SK-N-SH (cell line): Measurements from ENCODE around the gene RAB39B. TPM values are rescaled to one million over a fixed set of nuclear protein-coding genes. Genes with fewer than 3 reads are reported as not detected.

Experiments
- CTCF ChIA-PET: fragments of 300-600, 350-600 bp; formaldehyde crosslinking; extraction: SDS; loops from one replicate; lab custom pipeline; 2021; lab: Yijun Ruan, JAX
- POLR2A ChIA-PET: fragments of 350-600 bp; sonication (Branson Sonifier 250); formaldehyde crosslinking; extraction: SDS; loops from one replicate; lab custom pipeline; 2020; ENCODE audit warnings: antibody characterized with exemption, inconsistent platforms; lab: Yijun Ruan, JAX
- DNase-seq: peaks from one replicate; pipeline ENCODE4 v3.0.0; 2012
- H2AFZ ChIP-seq: fragments of 200-600 bp; sonication (generic); 2 replicates; pipeline ENCODE4 v1.8.1; 2016; ENCODE audit warnings: antibody characterized with exemption, mild to moderate bottlenecking, low read depth
- H3F3A ChIP-seq: fragments of 200-600 bp; sonication (generic); replicated peaks from 2 replicates; pipeline ENCODE3; 2016; ENCODE audit warnings: antibody characterized with exemption, mild to moderate bottlenecking; ENCODE audit not compliant: insufficient read depth
- H3K27ac ChIP-seq, 2 experiments: fragments of 200-500 bp in 1 of 2; fragments of 200-600 bp in 1 of 2; sonication (Bioruptor generic) in 1 of 2; sonication (generic), shearing (Covaris generic) in 1 of 2; 2 replicates each; pipeline versions ENCODE4 v1.5.1 to v1.6.1; 2014 to 2016; ENCODE audit warnings: low read depth in 2 of 2, inconsistent platforms in 1 of 2, low read length in 1 of 2, mild to moderate bottlenecking in 1 of 2, mixed read lengths in 1 of 2
- H3K27me3 ChIP-seq: fragments of 200-600 bp; sonication (generic), shearing (Covaris generic); 2 replicates; pipeline ENCODE4 v1.6.1; 2016; ENCODE audit warnings: mixed run types; ENCODE audit not compliant: insufficient read depth
- H3K36me3 ChIP-seq, 2 experiments: fragments of 200-500 bp in 1 of 2; fragments of 200-600 bp in 1 of 2; sonication (Bioruptor generic) in 1 of 2; sonication (generic) in 1 of 2; replicated peaks in 1 of 2; 2 replicates each; pipeline versions ENCODE3 to v1.5.1; 2014 to 2016; ENCODE audit warnings: low read length in 1 of 2, mild to moderate bottlenecking in 1 of 2; ENCODE audit not compliant: insufficient read depth in 2 of 2, control insufficient read depth in 1 of 2
- H3K4me1 ChIP-seq, 2 experiments: fragments of 200-500 bp in 1 of 2; fragments of 200-600 bp in 1 of 2; sonication (Bioruptor generic) in 1 of 2; sonication (generic), shearing (Covaris generic) in 1 of 2; 2 replicates each; pipeline versions ENCODE4 v1.5.1 to v1.6.1; 2014 to 2016; ENCODE audit warnings: low read depth in 1 of 2, low read length in 1 of 2, mixed run types in 1 of 2; ENCODE audit not compliant: insufficient read depth in 2 of 2, control insufficient read depth in 1 of 2
- H3K4me2 ChIP-seq: fragments of 200-600 bp; sonication (generic), shearing (Covaris generic); 2 replicates; pipeline ENCODE4 v1.6.1; 2017; ENCODE audit warnings: mixed run types
- H3K4me3 ChIP-seq, 2 experiments: fragments of 200-500 bp in 1 of 2; fragments of 200-600 bp in 1 of 2; sonication (Bioruptor generic) in 1 of 2; sonication (generic), shearing (Covaris generic) in 1 of 2; 2 replicates each; pipeline versions ENCODE4 v1.5.1 to v1.8.1; 2014 to 2016; ENCODE audit warnings: low read depth in 2 of 2, inconsistent platforms in 1 of 2, low read length in 1 of 2, mild to moderate bottlenecking in 1 of 2, mixed read lengths in 1 of 2, moderate library complexity in 1 of 2
- H3K79me2 ChIP-seq: fragments of 200-600 bp; sonication (generic); 2 replicates; pipeline ENCODE4 v1.8.1; 2017; ENCODE audit warnings: mild to moderate bottlenecking; ENCODE audit not compliant: insufficient read depth
- H3K9ac ChIP-seq: fragments of 200-600 bp; sonication (generic); 2 replicates; pipeline ENCODE4 v1.6.1; 2017; ENCODE audit warnings: mixed run types
- H3K9me2 ChIP-seq: fragments of 200-600 bp; sonication (generic); 2 replicates; pipeline ENCODE4 v1.6.1; 2017; ENCODE audit warnings: mixed run types
- H3K9me3 ChIP-seq: fragments of 200-600 bp; sonication (generic); 2 replicates; pipeline ENCODE4 v1.6.1; 2017; ENCODE audit warnings: mixed run types, mild to moderate bottlenecking, moderate library complexity
- H4K20me1 ChIP-seq: fragments of 200-600 bp; sonication (generic); 2 replicates; pipeline ENCODE4 v1.6.1; 2017; ENCODE audit warnings: mild to moderate bottlenecking, mixed run types; ENCODE audit not compliant: insufficient read depth
- CHD2 ChIP-seq: fragments of 150-350 bp; IDR thresholded peaks from 2 replicates; pipeline ENCODE4 v1.6.1; 2018; ENCODE audit warnings: low read length; ENCODE audit not compliant: partially characterized antibody
- CTCF ChIP-seq: fragments of 200-600 bp; sonication (generic); IDR thresholded peaks from 2 replicates; pipeline ENCODE4 v1.6.1; 2017; ENCODE audit warnings: antibody characterized with exemption, mild to moderate bottlenecking, moderate library complexity
- ELF1 ChIP-seq: IDR thresholded peaks from 2 replicates; pipeline ENCODE4 v1.4.0; 2012
- EP300 ChIP-seq, 2 experiments: IDR thresholded peaks; 2 replicates each; pipeline versions ENCODE4 v1.4.0 to v1.6.1; 2012; ENCODE audit warnings: borderline replicate concordance in 1 of 2, low read depth in 1 of 2, low read length in 1 of 2
- EZH2phosphoT487 ChIP-seq: fragments of 200-600 bp; sonication (generic); IDR thresholded peaks from 2 replicates; pipeline ENCODE4 v1.6.1; 2017; ENCODE audit warnings: low read depth, mixed run types, mild to moderate bottlenecking, antibody characterized with exemption, moderate library complexity, borderline replicate concordance
- FOSL2 ChIP-seq: IDR thresholded peaks from 2 replicates; pipeline ENCODE4 v1.4.0; 2012; ENCODE audit warnings: low read depth, mild to moderate bottlenecking, moderate library complexity, borderline replicate concordance
- GABPA ChIP-seq: IDR thresholded peaks from 2 replicates; pipeline ENCODE4 v1.4.0; 2012; ENCODE audit warnings: low read depth, mild to moderate bottlenecking
- MAX ChIP-seq: IDR thresholded peaks from 2 replicates; pipeline ENCODE4 v1.4.0; 2012; ENCODE audit warnings: low read depth
- MXI1 ChIP-seq: IDR thresholded peaks from 2 replicates; pipeline ENCODE4 v1.6.1; 2012; ENCODE audit warnings: mild to moderate bottlenecking, low read depth, low read length, improper control_type of control experiment
- NFIC ChIP-seq: IDR thresholded peaks from 2 replicates; pipeline ENCODE4 v1.4.0; 2012; ENCODE audit warnings: borderline replicate concordance
- NRF1 ChIP-seq: IDR thresholded peaks from 2 replicates; pipeline ENCODE4 v1.6.1; 2012; ENCODE audit warnings: low read depth, mild to moderate bottlenecking, low read length
- PBX3 ChIP-seq: IDR thresholded peaks from 2 replicates; pipeline ENCODE4; 2012
- RAD21 ChIP-seq: IDR thresholded peaks from 2 replicates; pipeline ENCODE4 v1.6.1; 2012; ENCODE audit warnings: mild to moderate bottlenecking, low read length
- SIN3A ChIP-seq: IDR thresholded peaks from 2 replicates; pipeline ENCODE4 v1.6.1; 2012; ENCODE audit warnings: low read depth, mild to moderate bottlenecking, low read length, moderate library complexity, borderline replicate concordance
- TAF1 ChIP-seq: IDR thresholded peaks from 2 replicates; pipeline ENCODE4 v1.6.1; 2012; ENCODE audit warnings: low read depth, mild to moderate bottlenecking, low read length, moderate library complexity, borderline replicate concordance
- TCF12 ChIP-seq: IDR thresholded peaks from 2 replicates; pipeline ENCODE4 v1.4.0; 2012
- TEAD4 ChIP-seq: IDR thresholded peaks from 2 replicates; pipeline ENCODE4 v1.4.0; 2012; ENCODE audit warnings: mild to moderate bottlenecking, borderline replicate concordance; ENCODE audit not compliant: insufficient read depth
- USF1 ChIP-seq: IDR thresholded peaks from 2 replicates; pipeline ENCODE4 v1.4.0; 2012; ENCODE audit warnings: low read depth, borderline replicate concordance
- YY1 ChIP-seq: IDR thresholded peaks from 2 replicates; pipeline ENCODE4 v1.4.0; 2012; ENCODE audit warnings: low read depth, mild to moderate bottlenecking
- WGBS: methylation state at CpG from one replicate; pipeline ENCODE4 v1.1.6; 2017; ENCODE audit warnings: low lambda C conversion rate; 5-methylcytosine and 5-hydroxymethylcytosine counted together
- polyA plus RNA-seq, 3 experiments: library from polyadenylated mRNA; depleted of rRNA; stranded (reverse); fragments of >200 nt; gene quantifications; 2 replicates each; pipeline ENCODE4 v1.2.3, GENCODE V29; 2012

RAB39B gene
- polyA plus RNA-seq, 1 of the 3 experiments (the other 2 are of a cell fraction): 1.3 TPM

- DNase-seq: no peak
- H2AFZ ChIP-seq: no peak overlapping the region
- H3K36me3 ChIP-seq: no peaks in the 10 kb centered on the region
- H3K9ac ChIP-seq: no peak overlapping the region
- no peaks in the 10 kb centered on the region for H3K27me3 ChIP-seq
- no peak overlapping the region for H3K4me3 ChIP-seq
- no peak overlapping the region for H3K4me2 ChIP-seq
- 0 out of 2 replicates have a peak, but pooled peaks cover 3% of the 10 kb centered on the region for H3K9me3 ChIP-seq
- peaks cover 3% of the 10 kb centered on the region for H3F3A ChIP-seq
- no peak for TF ChIP-seq TAF1
- no peak for TF ChIP-seq MXI1
- TF ChIP-seq PBX3: no peak
- TF ChIP-seq TEAD4: no peak
- TF ChIP-seq SIN3A: no peak
- TF ChIP-seq RAD21: no peak
- no peak for TF ChIP-seq EZH2phosphoT487
- TF ChIP-seq EP300 (IDR thresholded peaks at IDR 0.05; ENCODE audit: borderline replicate concordance in 1 of 2, low read depth in 1 of 2, low read length in 1 of 2): no peak
- TF ChIP-seq MAX: no peak
- TF ChIP-seq NFIC: no peak
- no peak for TF ChIP-seq ELF1
- TF ChIP-seq CTCF: no peak
- TF ChIP-seq USF1: no peak
- no peak for TF ChIP-seq CHD2
- no peak for TF ChIP-seq NRF1
- no peak for TF ChIP-seq FOSL2
- TF ChIP-seq TCF12: no peak
- no peak for TF ChIP-seq YY1
- no peak for TF ChIP-seq GABPA
- no peak overlapping the region for H3K27ac ChIP-seq
- 34% methylated on average over 4 of the region's 4 CpGs for WGBS
- peaks cover 19% of the 10 kb centered on the region for H3K79me2 ChIP-seq
- ChIA-PET CTCF (no interaction called here), POLR2A (no interaction called here)
- H3K9me2 ChIP-seq: no peaks in the 10 kb centered on the region
- H4K20me1 ChIP-seq: 0 out of 2 replicates have a peak, but pooled peaks cover 6% of the 10 kb centered on the region
- H3K4me1 ChIP-seq: peaks cover 0 to 4% of the 10 kb centered on the region in 2 experiments; a peak in 2 of 4 replicates
Observed at GRCh38 chrX:155213731-155214130, 50.6 kb downstream of the RAB39B start.
